Measurements from ENCODE around the gene XPO1.
A peak's percentile ranks its signal among the peaks of the same experiment; 100 is the strongest.

DNA sequence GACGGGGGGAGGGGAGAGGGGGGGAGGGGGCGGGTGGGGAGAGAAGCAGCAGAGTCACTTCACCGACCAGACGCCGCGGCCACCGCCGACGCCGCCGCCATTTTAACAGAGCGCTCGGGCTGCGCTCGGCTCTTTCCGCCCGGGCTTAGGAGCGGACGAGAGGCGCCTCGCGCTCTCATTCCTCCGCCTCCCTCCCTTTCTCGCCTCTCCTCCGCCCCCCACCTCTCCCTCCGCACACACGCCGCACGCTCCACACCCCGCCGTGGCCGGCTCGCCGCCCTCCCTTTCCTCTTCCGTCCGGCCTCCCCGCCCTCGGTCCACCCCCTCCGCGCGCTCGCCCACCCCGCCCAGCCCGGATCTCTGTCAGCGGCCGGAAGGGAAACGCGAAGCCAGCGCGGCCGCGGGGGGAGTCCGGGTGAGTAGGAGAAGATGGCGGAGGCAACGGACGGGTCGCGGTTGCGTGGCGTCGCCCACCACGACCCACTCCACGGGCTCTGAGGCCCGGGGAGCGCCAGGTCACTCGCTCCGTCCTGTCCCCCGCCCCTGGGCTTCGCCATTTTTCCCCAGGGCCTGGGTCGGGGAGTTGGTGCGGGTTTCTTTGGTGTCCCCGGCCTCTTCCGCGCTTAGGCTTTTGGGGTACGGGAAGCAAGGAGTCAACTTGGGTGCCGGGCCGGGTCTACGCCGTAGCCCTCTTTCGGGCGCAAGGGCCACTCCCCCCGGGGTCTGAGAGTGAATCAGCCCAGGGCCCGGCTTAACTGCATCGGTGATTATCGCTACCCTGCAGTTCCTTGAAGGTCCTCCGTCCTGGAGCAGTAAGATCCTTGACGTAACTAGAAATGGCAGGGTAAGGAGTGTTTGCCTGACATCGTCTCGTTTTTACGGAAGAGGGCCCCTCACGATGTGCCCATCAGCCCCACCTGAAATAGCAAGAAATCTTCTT lies 66.9 kb downstream of the XPO1 start, which contains the start of gene USP34:
- TF ChIP-seq, protein P1, sequence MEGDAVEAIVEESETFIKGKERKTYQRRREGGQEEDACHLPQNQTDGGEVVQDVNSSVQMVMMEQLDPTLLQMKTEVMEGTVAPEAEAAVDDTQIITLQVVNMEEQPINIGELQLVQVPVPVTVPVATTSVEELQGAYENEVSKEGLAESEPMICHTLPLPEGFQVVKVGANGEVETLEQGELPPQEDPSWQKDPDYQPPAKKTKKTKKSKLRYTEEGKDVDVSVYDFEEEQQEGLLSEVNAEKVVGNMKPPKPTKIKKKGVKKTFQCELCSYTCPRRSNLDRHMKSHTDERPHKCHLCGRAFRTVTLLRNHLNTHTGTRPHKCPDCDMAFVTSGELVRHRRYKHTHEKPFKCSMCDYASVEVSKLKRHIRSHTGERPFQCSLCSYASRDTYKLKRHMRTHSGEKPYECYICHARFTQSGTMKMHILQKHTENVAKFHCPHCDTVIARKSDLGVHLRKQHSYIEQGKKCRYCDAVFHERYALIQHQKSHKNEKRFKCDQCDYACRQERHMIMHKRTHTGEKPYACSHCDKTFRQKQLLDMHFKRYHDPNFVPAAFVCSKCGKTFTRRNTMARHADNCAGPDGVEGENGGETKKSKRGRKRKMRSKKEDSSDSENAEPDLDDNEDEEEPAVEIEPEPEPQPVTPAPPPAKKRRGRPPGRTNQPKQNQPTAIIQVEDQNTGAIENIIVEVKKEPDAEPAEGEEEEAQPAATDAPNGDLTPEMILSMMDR (IDR thresholded peaks at IDR 0.05; ENCODE audit: extremely low read depth in 1 of 2, insufficient read depth in 1 of 2, low read depth in 1 of 2, low read length in 2 of 2), result no peak
- TF ChIP-seq POLR2AphosphoS5 (IDR thresholded peaks at IDR 0.05; ENCODE audit: insufficient read depth, low read depth, low read length) (peak; percentile 95), POLR2A (IDR thresholded peaks at IDR 0.05; ENCODE audit: low read depth, low read length) (peak; percentile 89), EZH2 (IDR thresholded peaks at IDR 0.05; ENCODE audit: borderline replicate concordance, low read depth, low read length, severe bottlenecking) (no peak), JUN (IDR thresholded peaks at IDR 0.05; ENCODE audit: borderline replicate concordance, insufficient read depth, insufficient read length, low read depth) (no peak), FOS (IDR thresholded peaks at IDR 0.05; ENCODE audit: borderline replicate concordance, insufficient read depth, low read length) (no peak)
- TF ChIP-seq, protein P2, sequence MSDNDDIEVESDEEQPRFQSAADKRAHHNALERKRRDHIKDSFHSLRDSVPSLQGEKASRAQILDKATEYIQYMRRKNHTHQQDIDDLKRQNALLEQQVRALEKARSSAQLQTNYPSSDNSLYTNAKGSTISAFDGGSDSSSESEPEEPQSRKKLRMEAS (IDR thresholded peaks at IDR 0.05; ENCODE audit: insufficient read depth, insufficient read length), result peak; percentile 60
